ENCODE data around the gene KITLG.

KITLG gene

GRCh38 chr12:88623777-88624548 lies 43.7 kb upstream of the KITLG start:
- TF ChIP-seq TEAD4 (IDR thresholded peaks at IDR 0.05) = no peak
- no peak for TF ChIP-seq YY1 (IDR thresholded peaks at IDR 0.05; ENCODE audit: low read depth)
- TF ChIP-seq NFIC (IDR thresholded peaks at IDR 0.05) = no peak
- no peak for TF ChIP-seq RAD21 (IDR thresholded peaks at IDR 0.05; ENCODE audit: low read depth)
- TF ChIP-seq USF1 (IDR thresholded peaks at IDR 0.05) = no peak
- TF ChIP-seq TAF1 (IDR thresholded peaks at IDR 0.05; ENCODE audit: low read depth) = no peak
- TF ChIP-seq EGR1 (IDR thresholded peaks at IDR 0.05) = no peak
- no peak for TF ChIP-seq TCF12 (IDR thresholded peaks at IDR 0.05; ENCODE audit: low read depth)
- no peak for TF ChIP-seq ZBTB7A (IDR thresholded peaks at IDR 0.05; ENCODE audit: low read depth)
- no peak for TF ChIP-seq FOXM1 (IDR thresholded peaks at IDR 0.05; ENCODE audit: borderline replicate concordance, low read depth)
- no peak for TF ChIP-seq CREB1 (IDR thresholded peaks at IDR 0.05; ENCODE audit: low read depth)
- TF ChIP-seq EP300 (IDR thresholded peaks at IDR 0.05; ENCODE audit: borderline replicate concordance) = no peak
- TF ChIP-seq REST (IDR thresholded peaks at IDR 0.05; ENCODE audit: low read depth) = no peak

- no peak for TF ChIP-seq YY1 (IDR thresholded peaks at IDR 0.05; ENCODE audit: low read depth)
- no peak for TF ChIP-seq CREB1 (IDR thresholded peaks at IDR 0.05; ENCODE audit: low read depth)
- no peak for TF ChIP-seq TEAD4 (IDR thresholded peaks at IDR 0.05)
- no peak for TF ChIP-seq EGR1 (IDR thresholded peaks at IDR 0.05)
- TF ChIP-seq TCF12 (IDR thresholded peaks at IDR 0.05; ENCODE audit: low read depth) = no peak
- TF ChIP-seq MAX (IDR thresholded peaks at IDR 0.05) = no peak
- TF ChIP-seq EP300 (IDR thresholded peaks at IDR 0.05; ENCODE audit: borderline replicate concordance) = no peak
- no peak for TF ChIP-seq REST (IDR thresholded peaks at IDR 0.05; ENCODE audit: low read depth)
- no peak for TF ChIP-seq RAD21 (IDR thresholded peaks at IDR 0.05; ENCODE audit: low read depth)
- TF ChIP-seq TAF1 (IDR thresholded peaks at IDR 0.05; ENCODE audit: low read depth) = no peak
- no peak for TF ChIP-seq ZBTB7A (IDR thresholded peaks at IDR 0.05; ENCODE audit: low read depth)
- TF ChIP-seq CEBPB (IDR thresholded peaks at IDR 0.05) = no peak
- no peak for TF ChIP-seq NFIC (IDR thresholded peaks at IDR 0.05)
- no peak for TF ChIP-seq USF1 (IDR thresholded peaks at IDR 0.05)
Measured at GRCh38 chr12:88617352-88617751, 37.1 kb upstream of the KITLG start.

GRCh38 chr12:88615490-88615889 lies 35.2 kb upstream of the KITLG start:
- no peak for TF ChIP-seq MAX (IDR thresholded peaks at IDR 0.05)
- no peak for TF ChIP-seq EGR1 (IDR thresholded peaks at IDR 0.05)
- TF ChIP-seq TAF1 (IDR thresholded peaks at IDR 0.05; ENCODE audit: low read depth) = no peak
- TF ChIP-seq FOXM1 (IDR thresholded peaks at IDR 0.05; ENCODE audit: borderline replicate concordance, low read depth) = no peak
- TF ChIP-seq RAD21 (IDR thresholded peaks at IDR 0.05; ENCODE audit: low read depth) = no peak
- no peak for TF ChIP-seq USF1 (IDR thresholded peaks at IDR 0.05)
- TF ChIP-seq ZBTB7A (IDR thresholded peaks at IDR 0.05; ENCODE audit: low read depth) = no peak
- TF ChIP-seq REST (IDR thresholded peaks at IDR 0.05; ENCODE audit: low read depth) = no peak
- no peak for TF ChIP-seq YY1 (IDR thresholded peaks at IDR 0.05; ENCODE audit: low read depth)
- TF ChIP-seq TCF12 (IDR thresholded peaks at IDR 0.05; ENCODE audit: low read depth) = no peak
- no peak for TF ChIP-seq CREB1 (IDR thresholded peaks at IDR 0.05; ENCODE audit: low read depth)
- no peak for TF ChIP-seq CEBPB (IDR thresholded peaks at IDR 0.05)
- TF ChIP-seq NFIC (IDR thresholded peaks at IDR 0.05) = no peak
- TF ChIP-seq TEAD4 (IDR thresholded peaks at IDR 0.05) = no peak
- no peak for TF ChIP-seq EP300 (IDR thresholded peaks at IDR 0.05; ENCODE audit: borderline replicate concordance)

Data from Ishikawa (cell line).